ENCODE data around the gene OR1F1. TPM values are rescaled to one million over a fixed set of nuclear protein-coding genes. Genes with fewer than 3 reads are reported as not detected.
"Not testable (repeated sequence)": the region's sequence is repeated elsewhere in the genome, so short reads cannot be mapped to it uniquely, and the experiment has no call there.

Gene OR1F1
- total RNA-seq, 3 donors from 2014 or later = not detected

DNA sequence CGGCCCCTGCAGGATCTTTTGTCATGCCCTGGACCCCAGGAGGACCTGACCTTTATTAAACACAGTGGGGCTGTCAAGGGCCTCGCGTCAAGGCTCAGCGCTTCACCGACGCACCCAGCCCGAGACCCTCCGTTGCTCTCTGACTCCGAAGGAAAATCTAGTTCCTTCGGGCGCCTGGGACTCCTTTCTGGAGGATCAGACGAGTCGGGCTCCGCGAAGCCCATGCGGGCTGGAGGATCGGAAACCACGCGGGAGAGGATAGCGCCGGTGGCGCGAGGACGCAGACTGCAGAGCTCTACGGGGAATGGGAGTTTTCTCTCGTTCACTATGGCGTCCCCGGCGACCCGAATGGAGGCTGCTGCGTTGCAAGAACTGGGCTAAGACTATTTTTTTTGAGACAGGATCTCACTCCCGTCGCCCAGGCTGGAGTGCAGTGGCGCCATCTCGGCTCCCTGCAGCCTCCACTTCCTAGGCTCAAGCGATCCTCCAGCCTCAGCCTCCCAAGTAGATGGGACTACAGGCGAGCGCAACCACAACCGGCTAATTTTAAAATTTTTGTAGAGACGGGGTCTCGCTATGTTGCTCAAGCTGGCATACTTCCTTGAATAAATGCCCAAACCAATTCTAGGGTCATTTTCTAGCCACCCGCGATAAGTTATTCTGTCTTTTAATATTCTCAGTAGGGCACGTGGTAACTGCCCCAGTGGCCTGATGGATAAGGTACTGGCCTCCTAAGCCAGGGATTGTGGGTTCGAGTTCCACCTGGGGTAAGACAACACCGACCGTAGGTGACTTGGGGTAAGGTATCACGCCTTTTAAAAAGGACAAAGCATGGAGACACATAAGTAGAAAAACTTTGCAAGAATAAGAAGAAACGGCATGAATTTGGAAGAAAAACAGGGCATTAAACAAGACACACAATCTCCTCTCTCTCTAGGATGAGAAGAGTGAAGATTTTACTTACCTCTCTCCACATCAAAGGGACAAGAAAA is 5.5 kb downstream of the OR1F1 start:
- ATAC-seq (no peak), DNase-seq (no peak)
- peaks cover 74% of the 10 kb centered on the region for H3K27me3 Mint-ChIP-seq (ENCODE audit: low read depth)
- no peaks in the 10 kb centered on the region for H3K36me3 Mint-ChIP-seq (ENCODE audit: insufficient read depth)
- H3K4me3 Mint-ChIP-seq = no peak overlapping the region
- peaks cover 30% of the 10 kb centered on the region for H3K4me1 Mint-ChIP-seq (ENCODE audit: low read depth)
- H3K9me3 Mint-ChIP-seq = no peaks in the 10 kb centered on the region

DNA sequence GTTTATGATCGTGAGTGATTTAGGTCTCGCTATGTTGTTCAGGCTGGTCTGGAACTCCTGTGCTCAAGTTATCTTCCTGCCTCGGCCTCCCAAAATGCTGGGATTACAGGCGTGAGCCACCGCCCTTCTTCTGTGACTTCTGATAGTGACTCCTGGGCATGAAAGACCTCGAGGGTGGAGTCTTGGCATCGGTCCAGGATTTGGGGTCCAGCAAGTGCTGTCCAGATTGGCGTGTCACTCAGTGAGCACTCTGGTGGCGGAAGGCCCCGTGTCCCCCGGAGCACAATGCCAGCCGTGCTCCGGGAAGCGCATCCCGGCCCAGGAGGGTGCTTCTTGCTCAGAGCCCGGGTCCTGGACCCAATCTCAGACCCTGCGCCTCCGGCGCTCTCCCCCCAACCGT is 6.8 kb downstream of the OR1F1 start:
- H3K4me1 Mint-ChIP-seq (ENCODE audit: low read depth) = peaks cover 19% of the 10 kb centered on the region
- H3K9me3 Mint-ChIP-seq = no peaks in the 10 kb centered on the region
- DNase-seq (no peak), ATAC-seq (no peak)
- no peak overlapping the region for H3K4me3 Mint-ChIP-seq
- H3K36me3 Mint-ChIP-seq (ENCODE audit: insufficient read depth) = no peaks in the 10 kb centered on the region
- peaks cover 62% of the 10 kb centered on the region for H3K27me3 Mint-ChIP-seq (ENCODE audit: low read depth)

DNA sequence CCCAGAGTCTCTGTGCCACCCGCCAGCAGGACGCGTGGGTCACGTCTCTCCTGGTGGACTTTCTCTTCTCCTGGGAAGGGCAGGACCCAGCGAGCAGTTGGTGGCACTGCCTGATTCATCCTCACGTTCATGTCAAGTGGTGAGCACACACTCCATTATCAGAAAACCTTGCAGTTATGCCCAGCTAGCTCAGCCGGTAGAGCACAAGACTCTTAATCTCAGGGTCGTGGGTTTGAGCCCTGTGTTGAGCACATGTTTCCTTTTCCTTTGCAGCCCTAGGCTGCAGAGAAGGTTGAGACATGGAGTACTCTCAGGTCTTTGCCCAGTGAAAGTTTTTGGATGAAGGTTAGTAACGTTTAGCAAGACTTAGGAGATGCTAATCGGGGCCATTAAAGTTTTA is 8.0 kb downstream of the OR1F1 start:
- Mint-ChIP-seq H3K36me3 (ENCODE audit: insufficient read depth) (no peaks in the 10 kb centered on the region), H3K27me3 (ENCODE audit: low read depth) (peaks cover 54% of the 10 kb centered on the region), H3K9me3 (no peaks in the 10 kb centered on the region), H3K4me3 (no peak overlapping the region), H3K4me1 (ENCODE audit: low read depth) (peaks cover 10% of the 10 kb centered on the region)
- no peak for ATAC-seq
- no peak for DNase-seq

DNA sequence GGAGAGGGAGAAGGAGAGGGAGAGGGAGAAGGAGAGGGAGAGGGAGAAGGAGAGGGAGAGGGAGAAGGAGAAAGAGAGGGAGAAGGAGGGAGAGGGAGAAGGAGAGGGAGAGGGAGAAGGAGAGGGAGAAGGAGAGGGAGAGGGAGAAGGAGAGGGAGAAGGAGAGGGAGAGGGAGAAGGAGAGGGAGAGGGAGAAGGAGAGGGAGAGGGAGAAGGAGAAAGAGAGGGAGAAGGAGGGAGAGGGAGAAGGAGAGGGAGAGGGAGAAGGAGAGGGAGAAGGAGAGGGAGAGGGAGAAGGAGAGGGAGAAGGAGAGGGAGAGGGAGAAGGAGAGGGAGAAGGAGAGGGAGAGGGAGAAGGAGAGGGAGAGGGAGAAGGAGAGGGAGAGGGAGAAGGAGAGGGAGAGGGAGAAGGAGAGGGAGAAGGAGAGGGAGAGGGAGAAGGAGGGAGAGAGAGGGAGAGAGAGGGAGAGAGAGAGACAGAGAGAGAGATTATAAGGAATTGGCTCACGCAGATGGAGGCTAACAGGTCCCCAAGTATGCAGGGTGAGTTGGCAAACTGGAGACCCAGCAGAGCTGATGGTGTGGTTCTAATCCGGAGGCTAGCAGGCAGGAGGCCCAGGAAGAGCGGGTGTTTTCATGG is 9.8 kb downstream of the OR1F1 start:
- not testable (repeated sequence) for H3K36me3 Mint-ChIP-seq (ENCODE audit: insufficient read depth); H3K9me3 Mint-ChIP-seq; H3K4me3 Mint-ChIP-seq; ATAC-seq; H3K4me1 Mint-ChIP-seq (ENCODE audit: low read depth); DNase-seq
- peaks cover 40% of the 10 kb centered on the region for H3K27me3 Mint-ChIP-seq (ENCODE audit: low read depth)

DNA sequence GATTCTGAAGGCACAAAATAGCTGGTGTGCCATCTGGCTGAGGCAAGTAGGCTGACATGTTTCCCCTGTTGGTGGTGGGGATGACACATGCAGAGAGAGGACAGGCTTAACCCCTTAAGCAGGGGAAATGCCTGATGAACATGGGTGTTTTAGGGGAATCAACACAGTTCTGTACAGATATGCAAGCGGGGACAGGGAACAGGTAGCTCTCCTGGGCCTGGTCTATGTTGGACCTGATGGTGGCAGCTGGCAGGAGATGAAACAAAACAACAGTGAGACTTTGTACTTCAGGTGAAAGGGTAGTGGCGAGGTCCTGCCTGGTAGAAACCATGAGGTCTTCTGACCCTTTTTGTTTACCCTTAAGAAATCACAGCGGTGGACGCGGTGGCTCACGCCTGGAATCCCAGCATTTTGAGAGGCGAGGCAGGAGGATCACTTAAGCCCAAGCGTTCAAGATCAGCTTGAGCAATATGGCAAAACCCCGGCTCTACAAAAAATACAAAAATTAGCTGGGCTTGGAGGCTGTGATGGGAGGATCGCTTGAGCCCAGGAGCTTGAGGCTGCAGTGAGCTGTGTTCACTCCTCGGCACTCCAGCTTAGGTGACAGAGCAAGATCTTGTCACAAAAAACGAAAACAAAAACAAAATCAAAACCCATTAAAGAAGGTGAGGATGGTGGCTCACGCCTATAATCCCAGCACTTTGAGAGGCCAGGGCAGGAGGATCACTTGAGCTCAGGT is 10.5 kb downstream of the OR1F1 start:
- H3K4me3 Mint-ChIP-seq = no peak overlapping the region
- peaks cover 4% of the 10 kb centered on the region for H3K4me1 Mint-ChIP-seq (ENCODE audit: low read depth)
- ATAC-seq (no peak), DNase-seq (no peak)
- H3K36me3 Mint-ChIP-seq (ENCODE audit: insufficient read depth) = no peaks in the 10 kb centered on the region
- H3K27me3 Mint-ChIP-seq (ENCODE audit: low read depth) = peaks cover 33% of the 10 kb centered on the region
- H3K9me3 Mint-ChIP-seq = no peaks in the 10 kb centered on the region

DNA sequence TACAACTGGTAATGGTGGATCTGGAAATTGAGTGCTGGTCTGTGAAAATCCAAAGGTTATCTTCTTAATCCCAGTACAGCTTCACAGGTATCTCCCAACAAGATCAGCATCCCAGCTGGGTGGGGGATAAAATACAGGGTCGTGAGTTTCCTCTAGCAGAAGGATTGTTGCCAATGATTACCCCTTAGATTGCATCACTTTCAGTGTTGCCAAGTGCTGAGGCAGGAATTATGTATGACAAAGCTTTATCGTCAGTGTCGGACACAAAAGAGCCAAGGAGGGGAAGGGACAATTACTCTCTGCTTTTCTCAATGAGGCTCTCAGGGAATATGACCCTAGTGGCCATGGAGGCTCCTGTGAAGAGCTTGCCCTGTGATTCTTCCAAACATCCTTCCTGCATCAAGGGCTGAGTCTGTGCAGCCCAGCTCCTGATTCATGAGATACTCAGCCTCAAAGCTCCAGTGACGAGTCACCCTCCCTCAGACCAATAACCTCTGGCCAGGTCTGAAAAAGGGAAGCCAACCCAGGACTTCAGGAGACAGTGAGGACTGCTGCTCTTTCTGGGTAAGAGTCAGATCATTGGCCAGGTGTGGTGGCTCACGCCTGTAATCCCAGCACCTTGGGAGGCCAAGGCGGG is 15.0 kb downstream of the OR1F1 start:
- DNase-seq (no peak), ATAC-seq (no peak)
- Mint-ChIP-seq H3K27me3 (ENCODE audit: low read depth) (peaks cover 21% of the 10 kb centered on the region), H3K9me3 (peaks cover 9% of the 10 kb centered on the region), H3K4me3 (no peak overlapping the region), H3K4me1 (ENCODE audit: low read depth) (no peaks in the 10 kb centered on the region), H3K36me3 (ENCODE audit: insufficient read depth) (peaks cover 4% of the 10 kb centered on the region)

DNA sequence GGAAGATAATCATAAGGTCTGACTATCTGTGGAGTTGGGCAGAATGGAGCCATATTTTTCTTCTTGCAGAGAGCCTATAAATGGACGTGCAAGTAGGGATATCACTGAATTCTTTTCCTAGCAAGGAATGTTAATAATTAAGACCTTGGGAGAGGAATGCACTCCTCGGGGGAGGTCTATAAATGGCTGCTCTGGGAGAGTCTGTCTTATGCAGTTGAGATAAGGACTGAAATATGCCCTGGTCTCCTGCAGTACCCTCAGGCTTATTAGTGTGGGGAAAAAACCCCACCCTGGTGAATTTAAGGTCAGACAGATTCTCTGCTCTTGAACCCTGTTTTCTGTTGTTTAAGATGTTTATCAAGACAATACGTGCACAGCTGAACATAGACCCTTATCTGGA is 17.9 kb downstream of the OR1F1 start:
- peaks cover 12% of the 10 kb centered on the region for H3K27me3 Mint-ChIP-seq (ENCODE audit: low read depth)
- not testable (repeated sequence) for H3K4me3 Mint-ChIP-seq; H3K4me1 Mint-ChIP-seq (ENCODE audit: low read depth); H3K36me3 Mint-ChIP-seq (ENCODE audit: insufficient read depth); ATAC-seq; DNase-seq; H3K9me3 Mint-ChIP-seq

DNA sequence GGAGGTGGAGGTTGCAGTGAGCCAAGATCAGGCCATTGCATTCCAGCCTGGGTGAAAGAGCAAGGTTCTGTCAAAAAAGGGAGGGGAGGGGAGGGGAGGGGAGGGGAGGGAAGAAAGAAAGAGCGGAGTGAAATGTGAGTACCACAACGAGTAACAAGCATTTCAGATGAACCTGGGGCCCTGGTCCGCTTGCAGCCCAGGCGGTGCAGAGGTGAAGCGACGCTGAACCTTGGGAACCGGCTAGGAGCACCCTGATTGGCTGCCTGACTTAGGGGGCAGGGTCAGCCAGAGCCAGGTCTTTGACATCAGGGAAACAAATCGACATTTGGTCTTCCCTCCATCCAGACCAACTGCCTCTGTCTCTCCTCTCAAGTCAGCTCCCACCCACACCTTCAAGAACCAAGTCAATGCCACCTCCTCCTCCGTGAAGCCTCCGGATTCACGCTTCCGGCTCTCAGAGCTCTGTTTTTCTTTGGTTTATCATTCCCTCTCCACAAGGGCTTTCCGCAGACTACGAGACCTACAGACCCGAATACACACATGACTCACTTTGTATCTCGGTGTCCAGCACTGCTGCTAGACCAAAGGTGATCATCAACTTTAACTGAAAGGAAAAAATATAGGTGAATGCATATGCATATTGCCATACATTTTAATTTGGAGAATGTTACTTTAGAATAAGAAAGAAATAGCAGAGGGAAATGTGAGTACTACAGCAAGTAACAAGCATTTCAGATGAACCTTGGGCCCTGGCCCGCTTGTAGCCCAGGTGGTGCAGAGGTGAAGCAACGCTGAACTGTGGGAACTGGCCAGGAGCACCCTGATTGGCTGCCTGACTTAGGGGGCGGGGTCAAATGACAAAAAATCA is 19.3 kb downstream of the OR1F1 start:
- no peak for ATAC-seq
- H3K36me3 Mint-ChIP-seq (ENCODE audit: insufficient read depth) = peaks cover 4% of the 10 kb centered on the region
- peaks cover 12% of the 10 kb centered on the region for H3K27me3 Mint-ChIP-seq (ENCODE audit: low read depth)
- DNase-seq = no peak
- peaks cover 9% of the 10 kb centered on the region for H3K9me3 Mint-ChIP-seq
- H3K4me1 Mint-ChIP-seq (ENCODE audit: low read depth) = no peaks in the 10 kb centered on the region
- no peak overlapping the region for H3K4me3 Mint-ChIP-seq

DNA sequence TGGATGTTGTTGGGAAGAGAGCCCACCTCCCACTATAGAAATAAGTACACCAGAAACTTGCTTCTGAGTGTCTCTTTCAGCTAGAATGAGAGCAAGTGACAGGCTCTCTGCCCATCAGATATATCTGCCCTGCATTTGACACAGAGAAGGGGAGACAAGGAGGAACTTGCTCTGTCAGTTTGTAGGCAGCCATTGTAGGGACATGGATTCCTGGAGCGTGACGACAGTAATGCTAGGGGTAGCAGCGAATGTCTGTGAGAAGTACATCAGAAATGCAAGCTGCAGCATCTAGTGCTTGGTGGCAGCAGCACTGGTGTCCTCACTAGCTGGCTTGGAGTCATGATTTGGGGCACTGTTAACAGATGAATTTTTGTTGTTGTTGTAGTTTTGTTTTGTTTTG is 24.0 kb downstream of the OR1F1 start:
- H3K9me3 Mint-ChIP-seq = peaks cover 3% of the 10 kb centered on the region
- H3K4me3 Mint-ChIP-seq = no peak overlapping the region
- no peaks in the 10 kb centered on the region for H3K27me3 Mint-ChIP-seq (ENCODE audit: low read depth)
- ATAC-seq = no peak
- no peak for DNase-seq
- H3K36me3 Mint-ChIP-seq (ENCODE audit: insufficient read depth) = no peaks in the 10 kb centered on the region
- peaks cover 33% of the 10 kb centered on the region for H3K4me1 Mint-ChIP-seq (ENCODE audit: low read depth)

DNA sequence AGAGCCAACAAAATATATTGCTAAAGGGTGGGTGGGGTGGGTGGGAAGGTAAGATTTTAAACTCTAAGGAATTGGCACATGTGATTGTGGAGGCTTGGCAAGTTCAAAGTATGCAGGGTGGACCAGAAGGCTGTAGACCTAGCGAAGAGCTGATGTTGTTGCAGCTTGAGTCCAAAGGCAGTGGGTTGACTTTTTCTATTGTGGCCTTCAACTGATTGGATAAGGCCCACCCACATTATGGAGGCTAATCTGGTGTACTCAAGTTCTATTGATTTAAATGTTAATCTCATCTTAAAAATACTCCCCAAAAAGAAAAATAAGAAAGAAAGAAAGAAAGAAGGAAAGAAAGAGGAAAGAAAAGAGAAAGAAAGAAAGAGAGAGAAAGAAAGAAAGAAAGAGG is 24.6 kb downstream of the OR1F1 start:
- ATAC-seq = no peak
- H3K4me3 Mint-ChIP-seq = no peak overlapping the region

DNA sequence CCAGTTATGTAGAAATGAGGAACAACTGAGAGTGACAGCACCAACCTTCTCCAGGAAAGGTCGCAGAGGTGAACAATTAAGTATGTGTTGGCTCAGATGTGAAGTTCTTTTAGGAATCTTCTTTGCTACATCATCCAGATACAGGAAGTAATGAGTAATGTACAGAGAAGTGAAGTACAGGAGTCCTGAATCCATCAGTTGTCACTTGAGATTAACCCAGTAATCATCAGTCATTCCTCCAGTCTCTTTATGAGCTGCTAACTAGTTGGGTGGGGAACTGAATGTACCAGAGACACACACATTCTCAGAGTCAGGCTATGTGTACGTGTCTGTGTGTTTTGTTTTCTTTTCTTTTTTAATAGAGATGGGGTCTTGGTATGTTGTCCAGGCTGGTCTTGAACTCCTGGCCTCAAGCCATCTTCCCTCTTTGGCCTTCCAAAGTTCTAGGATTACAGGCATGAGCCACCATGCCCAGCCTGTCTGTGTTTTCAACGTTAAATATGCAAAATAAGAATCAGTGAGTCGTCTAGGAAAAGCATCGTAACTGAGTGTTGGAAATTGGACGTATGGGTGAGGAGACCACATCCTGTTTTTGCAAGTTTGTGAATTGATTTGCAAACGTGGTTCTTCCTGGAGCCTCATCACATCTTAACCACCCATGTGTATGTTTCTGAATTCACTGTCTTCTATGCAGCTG is 27.0 kb downstream of the OR1F1 start:
- ATAC-seq (peak; percentile 81 to 85), DNase-seq (no peak)
- H3K27me3 Mint-ChIP-seq (ENCODE audit: low read depth) = no peaks in the 10 kb centered on the region
- H3K9me3 Mint-ChIP-seq = peaks cover 6% of the 10 kb centered on the region
- H3K4me3 Mint-ChIP-seq = peak overlapping the region; percentile 47
- H3K36me3 Mint-ChIP-seq (ENCODE audit: insufficient read depth) = peaks cover 3% of the 10 kb centered on the region
- peaks cover 35% of the 10 kb centered on the region for H3K4me1 Mint-ChIP-seq (ENCODE audit: low read depth)

More for the DNA sequence above, 24.6 kb downstream of the OR1F1 start:
- no peak for DNase-seq
- H3K4me1 Mint-ChIP-seq (ENCODE audit: low read depth) = peaks cover 33% of the 10 kb centered on the region
- peaks cover 3% of the 10 kb centered on the region for H3K9me3 Mint-ChIP-seq
- peaks cover under 1% of the 10 kb centered on the region for H3K36me3 Mint-ChIP-seq (ENCODE audit: insufficient read depth)
- no peaks in the 10 kb centered on the region for H3K27me3 Mint-ChIP-seq (ENCODE audit: low read depth)

DNA sequence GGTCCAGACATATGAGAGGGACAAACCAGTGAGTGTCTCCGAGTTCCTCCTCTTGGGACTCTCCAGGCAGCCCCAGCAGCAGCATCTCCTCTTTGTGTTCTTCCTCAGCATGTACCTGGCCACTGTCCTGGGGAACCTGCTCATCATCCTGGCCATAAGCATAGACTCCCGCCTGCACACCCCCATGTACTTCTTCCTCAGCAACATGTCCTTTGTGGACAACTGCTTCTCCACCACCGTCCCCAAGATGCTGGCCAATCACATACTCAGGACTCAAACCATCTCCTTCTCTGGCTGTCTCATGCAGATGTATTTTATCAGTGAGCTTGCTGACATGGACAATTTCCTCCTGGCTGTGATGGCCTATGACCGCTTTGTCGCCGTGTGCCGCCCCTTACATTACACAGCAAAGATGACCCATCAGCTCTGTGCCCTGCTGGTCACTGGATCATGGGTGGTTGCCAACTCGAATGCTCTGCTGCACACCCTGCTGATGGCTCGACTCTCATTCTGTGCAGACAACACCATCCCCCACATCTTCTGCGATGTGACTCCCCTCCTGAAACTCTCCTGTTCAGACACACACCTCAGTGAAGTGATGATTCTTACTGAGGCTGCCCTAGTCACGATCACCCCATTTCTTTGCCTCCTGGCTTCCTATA is 27.7 kb downstream of the OR1F1 start:
- H3K27me3 Mint-ChIP-seq (ENCODE audit: low read depth) = no peaks in the 10 kb centered on the region
- H3K9me3 Mint-ChIP-seq = peaks cover 6% of the 10 kb centered on the region
- peak overlapping the region; percentile 47 for H3K4me3 Mint-ChIP-seq
- peaks cover 35% of the 10 kb centered on the region for H3K4me1 Mint-ChIP-seq (ENCODE audit: low read depth)
- DNase-seq (no peak), ATAC-seq (peak; percentile 39 to 52)
- H3K36me3 Mint-ChIP-seq (ENCODE audit: insufficient read depth) = peaks cover 3% of the 10 kb centered on the region
